Neural cell (in vitro differentiated cells): ENCODE measurements around the gene CLUH. TPM values are rescaled to one million over a fixed set of nuclear protein-coding genes. Genes with fewer than 3 reads are reported as not detected.

Experiments used
- H2AFZ ChIP-seq: fragments of 200-600, 300-800 bp; sonication (generic), shearing (Covaris generic); 2 replicates; pipeline ENCODE4 v1.6.0; 2014; ENCODE audit warnings: low read depth, mild to moderate bottlenecking, antibody characterized with exemption, low read length, moderate library complexity
- H3F3A ChIP-seq: fragments of 200-600 bp; shearing (Covaris generic); 2 replicates; pipeline ENCODE4 v1.6.1; 2016; ENCODE audit warnings: mild to moderate bottlenecking, moderate library complexity, mixed read lengths, antibody characterized with exemption, low read length; ENCODE audit not compliant: insufficient read depth, poor library complexity, severe bottlenecking
- H3K27ac ChIP-seq: fragments of 200-600, 300-800 bp; sonication (generic), shearing (Covaris generic); 2 replicates; pipeline ENCODE4 v1.5.1; 2014; ENCODE audit warnings: mild to moderate bottlenecking, low read length, moderate library complexity
- H3K27me3 ChIP-seq: fragments of 300-800, 200-600 bp; sonication (generic), shearing (Covaris generic); 2 replicates; pipeline ENCODE4 v1.6.0; 2014; ENCODE audit warnings: mild to moderate bottlenecking, low read depth, low read length, moderate library complexity; ENCODE audit not compliant: insufficient read depth
- H3K36me3 ChIP-seq: fragments of 300-800, 200-600 bp; sonication (generic), shearing (Covaris generic); 2 replicates; pipeline ENCODE4 v1.5.1; 2014; ENCODE audit warnings: mild to moderate bottlenecking, antibody characterized with exemption, low read length, moderate library complexity; ENCODE audit not compliant: insufficient read depth
- H3K4me2 ChIP-seq: fragments of 300-800, 200-600 bp; sonication (generic), shearing (Covaris generic); 2 replicates; pipeline ENCODE4 v1.6.0; 2014; ENCODE audit warnings: mild to moderate bottlenecking, low read length
- H3K4me3 ChIP-seq: fragments of 300-800, 200-600 bp; sonication (generic), shearing (Covaris generic); 2 replicates; pipeline ENCODE4 v1.5.1; 2014; ENCODE audit warnings: mild to moderate bottlenecking, low read length, moderate library complexity
- H3K79me2 ChIP-seq: fragments of 200-600 bp; shearing (Covaris generic); replicated peaks from 2 replicates; pipeline ENCODE4 v1.6.0; 2014; ENCODE audit warnings: mild to moderate bottlenecking, low read length, moderate library complexity; ENCODE audit not compliant: insufficient read depth
- H3K9ac ChIP-seq: fragments of 300-800, 200-600 bp; sonication (generic), shearing (Covaris generic); 2 replicates; pipeline ENCODE4 v1.6.1; 2016; ENCODE audit warnings: mild to moderate bottlenecking, low read length, mixed read lengths
- H3K9me2 ChIP-seq: fragments of 200-600 bp; shearing (Covaris generic); 2 replicates; pipeline ENCODE4 v1.6.1; 2016; ENCODE audit warnings: mild to moderate bottlenecking, low read length, mixed read lengths; ENCODE audit not compliant: insufficient read depth
- H3K9me3 ChIP-seq: fragments of 200-600, 300-800 bp; sonication (generic), shearing (Covaris generic); 2 replicates; pipeline ENCODE4 v1.6.1; 2016; ENCODE audit warnings: mild to moderate bottlenecking, mixed run types, low read length, moderate library complexity, mixed read lengths
- H4K20me1 ChIP-seq: fragments of 200-600 bp; shearing (Covaris generic); 2 replicates; pipeline ENCODE4 v1.6.1; 2016; ENCODE audit warnings: mild to moderate bottlenecking, mixed run types; ENCODE audit not compliant: insufficient read depth
- EP300 ChIP-seq: fragments of 450-650 bp; conservative IDR thresholded peaks from 2 replicates; pipeline ENCODE4 v1.6.1; 2014; ENCODE audit warnings: antibody characterized with exemption, mild to moderate bottlenecking, moderate library complexity; ENCODE audit not compliant: poor library complexity, severe bottlenecking
- EZH2 ChIP-seq: fragments of 200-600, 300-800 bp; shearing (Covaris generic), sonication (generic); IDR thresholded peaks from 2 replicates; pipeline ENCODE4 v1.6.1; 2014; ENCODE audit warnings: antibody characterized with exemption, low read length, borderline replicate concordance, mild to moderate bottlenecking; ENCODE audit not compliant: insufficient read depth, poor library complexity, severe bottlenecking
- MXI1 ChIP-seq: fragments of 450-650 bp; conservative IDR thresholded peaks from 2 replicates; pipeline ENCODE4 v1.6.1; 2014; ENCODE audit warnings: antibody characterized with exemption, mild to moderate bottlenecking; ENCODE audit not compliant: poor library complexity, severe bottlenecking
- POLR2AphosphoS5 ChIP-seq: IDR thresholded peaks from 2 replicates; pipeline ENCODE4 v1.6.1; 2012
- RAD21 ChIP-seq: fragments of 450-650 bp; conservative IDR thresholded peaks from 2 replicates; pipeline ENCODE4 v1.6.1; 2014; ENCODE audit warnings: antibody characterized with exemption, mild to moderate bottlenecking, moderate library complexity
- SMC3 ChIP-seq: fragments of 450-650 bp; conservative IDR thresholded peaks from 2 replicates; pipeline ENCODE4 v1.6.1; 2014; ENCODE audit warnings: antibody characterized with exemption, mild to moderate bottlenecking, moderate library complexity; ENCODE audit not compliant: poor library complexity
- TAF1 ChIP-seq: IDR thresholded peaks from 2 replicates; pipeline ENCODE4 v1.6.1; 2012; ENCODE audit warnings: low read depth
- polyA plus RNA-seq: library from polyadenylated mRNA; depleted of rRNA; stranded (reverse); fragments of >200 nt; gene quantifications from 2 replicates; pipeline ENCODE4 v1.2.3, GENCODE V29; 2014
- TF ChIP-seq, protein P1 (sequence below): fragments of 450-650 bp; IDR thresholded peaks from 2 replicates; pipeline ENCODE4 v1.5.1; 2014; ENCODE audit warnings: antibody characterized with exemption, mild to moderate bottlenecking, moderate library complexity; ENCODE audit not compliant: poor library complexity, severe bottlenecking
- TF ChIP-seq, protein P2 (sequence below): IDR thresholded peaks from 2 replicates; pipeline ENCODE4 v1.6.1; 2012; ENCODE audit warnings: borderline replicate concordance

Gene CLUH
- polyA plus RNA-seq, 1 donor from 2014 or later, result 18.6 TPM

GRCh38 chr17:2688351-2689342 lies 22.9 kb downstream of the CLUH start:
- H3K79me2 ChIP-seq, result no peaks in the 10 kb centered on the region
- H3K9ac ChIP-seq, result no peak overlapping the region
- no peaks in the 10 kb centered on the region for H3K9me3 ChIP-seq
- TF ChIP-seq POLR2AphosphoS5 (peak; percentile 7), MXI1 (no peak), RAD21 (no peak)
- H3K4me3 ChIP-seq, result no peak overlapping the region
- no peak overlapping the region for H2AFZ ChIP-seq
- H3K36me3 ChIP-seq, result peaks cover 7% of the 10 kb centered on the region
- H3K27ac ChIP-seq, result no peak overlapping the region
- H3K4me2 ChIP-seq, result no peak overlapping the region
- no peaks in the 10 kb centered on the region for H4K20me1 ChIP-seq
- H3F3A ChIP-seq, result no peaks in the 10 kb centered on the region
- H3K9me2 ChIP-seq, result no peaks in the 10 kb centered on the region
- H3K27me3 ChIP-seq, result no peaks in the 10 kb centered on the region

- H3K36me3 ChIP-seq, result peaks cover 7% of the 10 kb centered on the region
- H3K4me3 ChIP-seq, result no peak overlapping the region
- no peaks in the 10 kb centered on the region for H3K27me3 ChIP-seq
- no peaks in the 10 kb centered on the region for H3K79me2 ChIP-seq
- H3K9me2 ChIP-seq, result no peaks in the 10 kb centered on the region
- H3F3A ChIP-seq, result no peaks in the 10 kb centered on the region
- no peak overlapping the region for H2AFZ ChIP-seq
- H3K9ac ChIP-seq, result no peak overlapping the region
- no peak overlapping the region for H3K27ac ChIP-seq
- no peaks in the 10 kb centered on the region for H3K9me3 ChIP-seq
- TF ChIP-seq MXI1, result no peak
- TF ChIP-seq RAD21, result no peak
- TF ChIP-seq POLR2AphosphoS5, result no peak
- TF ChIP-seq, protein P1, sequence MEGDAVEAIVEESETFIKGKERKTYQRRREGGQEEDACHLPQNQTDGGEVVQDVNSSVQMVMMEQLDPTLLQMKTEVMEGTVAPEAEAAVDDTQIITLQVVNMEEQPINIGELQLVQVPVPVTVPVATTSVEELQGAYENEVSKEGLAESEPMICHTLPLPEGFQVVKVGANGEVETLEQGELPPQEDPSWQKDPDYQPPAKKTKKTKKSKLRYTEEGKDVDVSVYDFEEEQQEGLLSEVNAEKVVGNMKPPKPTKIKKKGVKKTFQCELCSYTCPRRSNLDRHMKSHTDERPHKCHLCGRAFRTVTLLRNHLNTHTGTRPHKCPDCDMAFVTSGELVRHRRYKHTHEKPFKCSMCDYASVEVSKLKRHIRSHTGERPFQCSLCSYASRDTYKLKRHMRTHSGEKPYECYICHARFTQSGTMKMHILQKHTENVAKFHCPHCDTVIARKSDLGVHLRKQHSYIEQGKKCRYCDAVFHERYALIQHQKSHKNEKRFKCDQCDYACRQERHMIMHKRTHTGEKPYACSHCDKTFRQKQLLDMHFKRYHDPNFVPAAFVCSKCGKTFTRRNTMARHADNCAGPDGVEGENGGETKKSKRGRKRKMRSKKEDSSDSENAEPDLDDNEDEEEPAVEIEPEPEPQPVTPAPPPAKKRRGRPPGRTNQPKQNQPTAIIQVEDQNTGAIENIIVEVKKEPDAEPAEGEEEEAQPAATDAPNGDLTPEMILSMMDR, result no peak
- TF ChIP-seq EP300, result no peak
- no peak for TF ChIP-seq EZH2
- TF ChIP-seq, protein P2, sequence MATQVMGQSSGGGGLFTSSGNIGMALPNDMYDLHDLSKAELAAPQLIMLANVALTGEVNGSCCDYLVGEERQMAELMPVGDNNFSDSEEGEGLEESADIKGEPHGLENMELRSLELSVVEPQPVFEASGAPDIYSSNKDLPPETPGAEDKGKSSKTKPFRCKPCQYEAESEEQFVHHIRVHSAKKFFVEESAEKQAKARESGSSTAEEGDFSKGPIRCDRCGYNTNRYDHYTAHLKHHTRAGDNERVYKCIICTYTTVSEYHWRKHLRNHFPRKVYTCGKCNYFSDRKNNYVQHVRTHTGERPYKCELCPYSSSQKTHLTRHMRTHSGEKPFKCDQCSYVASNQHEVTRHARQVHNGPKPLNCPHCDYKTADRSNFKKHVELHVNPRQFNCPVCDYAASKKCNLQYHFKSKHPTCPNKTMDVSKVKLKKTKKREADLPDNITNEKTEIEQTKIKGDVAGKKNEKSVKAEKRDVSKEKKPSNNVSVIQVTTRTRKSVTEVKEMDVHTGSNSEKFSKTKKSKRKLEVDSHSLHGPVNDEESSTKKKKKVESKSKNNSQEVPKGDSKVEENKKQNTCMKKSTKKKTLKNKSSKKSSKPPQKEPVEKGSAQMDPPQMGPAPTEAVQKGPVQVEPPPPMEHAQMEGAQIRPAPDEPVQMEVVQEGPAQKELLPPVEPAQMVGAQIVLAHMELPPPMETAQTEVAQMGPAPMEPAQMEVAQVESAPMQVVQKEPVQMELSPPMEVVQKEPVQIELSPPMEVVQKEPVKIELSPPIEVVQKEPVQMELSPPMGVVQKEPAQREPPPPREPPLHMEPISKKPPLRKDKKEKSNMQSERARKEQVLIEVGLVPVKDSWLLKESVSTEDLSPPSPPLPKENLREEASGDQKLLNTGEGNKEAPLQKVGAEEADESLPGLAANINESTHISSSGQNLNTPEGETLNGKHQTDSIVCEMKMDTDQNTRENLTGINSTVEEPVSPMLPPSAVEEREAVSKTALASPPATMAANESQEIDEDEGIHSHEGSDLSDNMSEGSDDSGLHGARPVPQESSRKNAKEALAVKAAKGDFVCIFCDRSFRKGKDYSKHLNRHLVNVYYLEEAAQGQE, result no peak
- no peak for TF ChIP-seq TAF1
- no peak for TF ChIP-seq SMC3
- no peaks in the 10 kb centered on the region for H4K20me1 ChIP-seq
- no peak overlapping the region for H3K4me2 ChIP-seq
Observed at GRCh38 chr17:2687074-2687418, 24.5 kb downstream of the CLUH start.
